Stimulated activated CD8-positive, alpha-beta memory T cell treated with anti-CD3 and anti-CD28 coated beads, Interleukin-7, amount 100 ng/mL, for 1 hour (primary cell): Measurements from ENCODE around the gene KMT2D.

Experiments
- DNase-seq, 2 donors: peaks; one replicate each; pipeline ENCODE4 v3.0.0-alpha.2; 2020; ENCODE audit warnings: low read depth in 2 of 2

KMT2D gene

GRCh38 chr12:49060237-49061156 lies at the start of gene KMT2D:
KMT2D (minus strand) TSS chr12:49060794; CDS start chr12:49055324, 5,470 bp downstream.
- peak; percentile 67 to 75 for DNase-seq

GRCh38 chr12:49109641-49110463 lies 49.3 kb upstream of the KMT2D start:
- DNase-seq = no peak

GRCh38 chr12:49108958-49109404 lies 48.4 kb upstream of the KMT2D start:
- no peak for DNase-seq

GRCh38 chr12:49105504-49106084 lies 45.0 kb upstream of the KMT2D start:
- no peak for DNase-seq

GRCh38 chr12:49104822-49105221 lies 44.2 kb upstream of the KMT2D start:
- DNase-seq = no peak

- DNase-seq = no peak
Observed at GRCh38 chr12:49100380-49100779, 39.8 kb upstream of the KMT2D start.

- no peak for DNase-seq
Observed at GRCh38 chr12:49098703-49099102, 38.1 kb upstream of the KMT2D start.

GRCh38 chr12:49098035-49098451 lies 37.4 kb upstream of the KMT2D start:
- DNase-seq = peak; percentile 25 to 31

GRCh38 chr12:49097381-49097780 lies 36.8 kb upstream of the KMT2D start:
- DNase-seq = no peak

- DNase-seq = no peak
Observed at GRCh38 chr12:49094975-49095365, 34.4 kb upstream of the KMT2D start.

GRCh38 chr12:49094160-49094974 lies 33.8 kb upstream of the KMT2D start, which contains the start of gene DHH:
DHH (minus strand) TSS chr12:49094801; CDS start chr12:49094512, 289 bp downstream.
- no peak for DNase-seq

GRCh38 chr12:49093792-49094159 lies 33.2 kb upstream of the KMT2D start:
- DNase-seq = no peak

GRCh38 chr12:49092816-49093406 lies 32.3 kb upstream of the KMT2D start:
- no peak for DNase-seq

GRCh38 chr12:49092086-49092815 lies 31.7 kb upstream of the KMT2D start:
- no peak for DNase-seq

GRCh38 chr12:49091836-49092085 lies 31.2 kb upstream of the KMT2D start:
- DNase-seq = no peak

GRCh38 chr12:49091056-49091835 lies 30.7 kb upstream of the KMT2D start:
- DNase-seq = no peak

GRCh38 chr12:49089821-49090773 lies 29.5 kb upstream of the KMT2D start:
- no peak for DNase-seq

GRCh38 chr12:49088932-49089330 lies 28.3 kb upstream of the KMT2D start:
- no peak for DNase-seq
